IPS-11a (cell line): Measurements from ENCODE around the gene TBATA.

Source experiments
- H3K4me3 ChIP-seq: one replicate; pipeline ENCODE4 v1.5.1; 2013; ENCODE audit warnings: low read depth, low read length, control low read depth

Gene TBATA

GRCh38 chr10:70763567-70763966 is 21.6 kb downstream of the TBATA start:
- no peak overlapping the region for H3K4me3 ChIP-seq

DNA sequence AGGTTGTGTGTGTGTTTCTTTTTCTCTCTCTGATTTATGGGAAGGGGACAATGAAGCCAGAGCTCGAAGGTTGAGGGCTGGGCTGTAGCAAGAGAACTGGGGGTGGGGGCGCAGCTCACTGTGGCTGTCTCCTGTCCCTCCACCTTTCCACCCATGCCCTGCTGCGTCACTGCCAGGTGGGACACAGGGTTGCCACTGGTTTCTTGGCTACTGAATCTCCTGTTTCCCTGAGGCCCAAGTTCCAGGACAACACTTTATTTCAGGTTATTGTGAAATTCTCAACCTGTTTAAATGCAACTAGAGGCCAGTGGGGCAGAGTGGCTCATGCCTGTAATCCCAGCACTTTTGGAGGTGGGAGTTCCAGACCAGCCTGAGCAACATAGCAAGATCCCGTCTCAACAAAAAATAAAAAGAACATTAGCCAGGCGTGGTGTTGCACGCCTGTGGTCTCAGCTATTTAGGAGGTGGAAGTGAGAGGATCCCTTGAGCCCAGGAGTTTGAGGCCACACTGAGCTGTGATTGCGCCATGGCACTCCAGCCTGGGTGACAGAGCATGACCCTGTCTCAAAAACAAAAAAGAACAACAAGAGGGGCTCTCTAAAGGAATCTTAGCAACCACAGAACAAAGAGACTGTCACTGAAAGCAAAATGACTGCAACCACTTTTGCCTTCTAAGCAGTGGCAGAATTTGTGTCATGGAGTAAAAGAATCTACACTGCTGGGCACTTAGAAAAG is 22.6 kb downstream of the TBATA start:
- H3K4me3 ChIP-seq, result no peak overlapping the region

GRCh38 chr10:70761727-70762350 is 23.3 kb downstream of the TBATA start:
- no peak overlapping the region for H3K4me3 ChIP-seq

DNA sequence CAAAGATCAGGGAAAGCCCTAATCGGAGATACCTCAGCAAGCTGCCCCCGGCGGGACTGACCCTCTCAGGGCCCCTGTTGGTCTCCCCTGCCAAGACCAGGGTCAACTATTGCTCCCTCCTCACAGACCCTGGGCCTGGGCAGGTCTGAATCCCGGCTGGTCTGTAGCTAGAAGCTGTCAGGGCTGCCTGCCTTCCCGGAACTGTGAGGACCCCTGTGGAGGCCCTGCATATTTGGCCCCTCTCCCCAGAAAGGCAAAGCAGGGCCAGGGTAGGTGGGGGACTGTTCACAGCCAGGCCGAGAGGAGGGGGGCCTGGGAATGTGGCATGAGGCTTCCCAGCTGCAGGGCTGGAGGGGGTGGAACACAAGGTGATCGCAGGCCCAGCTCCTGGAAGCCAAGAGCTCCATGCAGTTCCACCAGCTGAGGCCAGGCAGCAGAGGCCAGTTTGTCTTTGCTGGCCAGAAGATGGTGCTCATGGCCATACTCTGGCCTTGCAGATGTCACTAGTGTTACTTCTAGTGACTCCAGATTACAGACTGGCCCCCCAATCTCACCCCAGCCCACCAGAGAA is 24.1 kb downstream of the TBATA start:
- H3K4me3 ChIP-seq, result no peak overlapping the region

GRCh38 chr10:70760271-70760787 is 24.8 kb downstream of the TBATA start:
- H3K4me3 ChIP-seq, result no peak overlapping the region

- no peak overlapping the region for H3K4me3 ChIP-seq
Measured at GRCh38 chr10:70759781-70760180, 25.4 kb downstream of the TBATA start.

DNA sequence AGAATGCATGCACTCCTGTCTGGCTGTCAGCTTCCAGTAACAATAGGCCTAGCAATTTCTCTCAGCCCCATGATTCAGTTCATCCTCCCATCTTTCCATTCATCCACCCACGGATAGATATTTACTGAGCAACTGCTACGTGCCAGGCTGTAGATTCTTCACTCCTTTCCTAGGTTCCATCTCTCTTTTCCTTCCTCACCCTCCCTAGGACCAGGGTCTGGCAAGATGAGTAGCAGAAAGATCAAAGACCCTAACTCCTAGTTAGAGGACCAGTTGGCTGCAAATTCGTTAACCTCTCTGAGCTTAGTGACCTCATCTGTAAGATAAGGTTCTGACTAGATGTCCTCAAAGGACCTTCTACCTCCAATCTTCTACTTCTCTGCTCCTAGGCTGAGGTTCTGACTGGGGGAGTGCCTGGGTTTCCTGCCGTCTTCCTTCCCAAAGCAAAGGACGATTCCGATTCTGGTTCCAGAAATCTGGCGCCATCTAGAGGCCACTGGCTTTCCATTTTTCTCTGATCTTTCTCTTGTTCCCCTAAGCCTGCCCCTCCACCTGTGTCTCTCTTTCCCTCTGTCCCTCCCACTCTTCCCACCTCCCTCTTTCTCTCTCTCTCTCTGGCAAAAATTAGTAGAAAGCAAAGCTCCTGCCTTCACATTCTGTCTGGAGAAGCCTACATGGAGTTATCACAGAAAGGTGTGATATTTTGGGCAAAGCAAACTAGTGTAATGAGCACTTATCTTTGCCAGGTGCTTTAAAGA is 26.2 kb downstream of the TBATA start:
- no peak overlapping the region for H3K4me3 ChIP-seq

DNA sequence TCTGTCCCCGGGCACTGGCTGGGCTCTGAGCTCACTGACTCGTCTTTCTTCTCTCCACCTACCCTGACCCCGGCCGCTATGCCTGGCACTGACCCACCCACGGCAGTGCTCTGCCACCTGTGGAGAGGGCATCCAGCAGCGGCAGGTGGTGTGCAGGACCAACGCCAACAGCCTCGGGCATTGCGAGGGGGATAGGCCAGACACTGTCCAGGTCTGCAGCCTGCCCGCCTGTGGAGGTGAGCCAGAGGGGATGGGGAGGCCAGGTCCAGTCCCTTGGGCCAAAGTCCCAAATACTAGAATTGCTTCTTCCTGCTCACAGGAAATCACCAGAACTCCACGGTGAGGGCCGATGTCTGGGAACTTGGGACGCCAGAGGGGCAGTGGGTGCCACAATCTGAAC is 27.3 kb downstream of the TBATA start:
- H3K4me3 ChIP-seq, result no peak overlapping the region

- no peak overlapping the region for H3K4me3 ChIP-seq
Measured at GRCh38 chr10:70756700-70757360, 28.3 kb downstream of the TBATA start.

- H3K4me3 ChIP-seq, result no peak overlapping the region
Measured at GRCh38 chr10:70753841-70754621, 31.1 kb downstream of the TBATA start.

- H3K4me3 ChIP-seq, result no peak overlapping the region
Measured at GRCh38 chr10:70753026-70753663, 32.0 kb downstream of the TBATA start.

DNA sequence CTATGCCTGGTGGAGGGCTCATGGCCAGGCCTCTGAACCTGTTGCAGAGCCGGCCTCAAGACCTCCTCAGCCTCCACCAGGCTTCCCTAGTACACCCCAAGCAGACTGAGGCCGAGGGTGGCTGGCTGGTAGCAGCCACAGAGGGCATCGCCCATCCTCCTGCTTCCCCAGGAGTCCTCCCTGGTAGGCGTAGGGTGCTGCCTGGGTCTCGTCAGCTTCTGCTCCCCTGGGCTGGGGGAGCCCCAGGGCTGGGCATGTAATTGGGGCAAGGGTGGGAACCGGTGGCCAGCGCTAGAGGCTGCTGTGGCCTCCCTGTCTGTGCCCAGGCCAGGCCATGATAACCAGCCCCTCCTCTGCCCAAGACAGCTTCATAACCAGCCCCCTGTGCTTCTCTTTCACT is 32.6 kb downstream of the TBATA start:
- H3K4me3 ChIP-seq, result no peak overlapping the region

DNA sequence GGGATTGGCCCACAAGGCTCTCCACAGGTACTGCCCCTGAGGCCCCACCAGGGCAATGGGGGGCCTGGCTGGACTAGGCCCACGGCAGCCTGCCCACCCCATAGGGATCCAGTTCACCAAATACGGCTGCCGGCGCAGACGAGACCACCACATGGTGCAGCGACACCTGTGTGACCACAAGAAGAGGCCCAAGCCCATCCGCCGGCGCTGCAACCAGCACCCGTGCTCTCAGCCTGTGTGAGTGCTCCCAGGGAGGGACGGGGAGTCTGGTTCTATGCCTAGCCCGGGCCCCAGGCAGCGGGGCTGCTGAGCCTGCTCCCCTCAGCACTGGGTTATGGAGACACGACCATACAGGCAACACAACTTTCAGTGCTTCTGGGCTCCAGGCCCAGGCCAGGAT is 33.2 kb downstream of the TBATA start:
- no peak overlapping the region for H3K4me3 ChIP-seq

DNA sequence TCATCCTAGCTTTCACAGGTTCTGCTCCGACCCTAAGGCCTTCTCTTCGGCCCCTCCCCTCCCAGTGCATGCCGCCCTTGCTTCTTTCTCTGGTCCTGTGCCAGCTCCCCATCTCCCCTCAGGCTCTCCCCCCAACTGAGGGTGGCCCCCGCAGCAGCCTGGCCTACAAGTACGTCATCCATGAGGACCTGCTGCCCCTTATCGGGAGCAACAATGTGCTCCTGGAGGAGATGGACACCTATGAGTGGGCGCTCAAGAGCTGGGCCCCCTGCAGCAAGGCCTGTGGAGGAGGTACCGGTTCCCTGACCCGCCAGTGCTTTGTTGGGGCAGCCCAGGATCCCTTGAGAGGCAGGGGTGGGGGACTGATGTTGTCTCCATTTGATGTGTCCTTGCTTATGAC is 33.8 kb downstream of the TBATA start:
- H3K4me3 ChIP-seq, result no peak overlapping the region

DNA sequence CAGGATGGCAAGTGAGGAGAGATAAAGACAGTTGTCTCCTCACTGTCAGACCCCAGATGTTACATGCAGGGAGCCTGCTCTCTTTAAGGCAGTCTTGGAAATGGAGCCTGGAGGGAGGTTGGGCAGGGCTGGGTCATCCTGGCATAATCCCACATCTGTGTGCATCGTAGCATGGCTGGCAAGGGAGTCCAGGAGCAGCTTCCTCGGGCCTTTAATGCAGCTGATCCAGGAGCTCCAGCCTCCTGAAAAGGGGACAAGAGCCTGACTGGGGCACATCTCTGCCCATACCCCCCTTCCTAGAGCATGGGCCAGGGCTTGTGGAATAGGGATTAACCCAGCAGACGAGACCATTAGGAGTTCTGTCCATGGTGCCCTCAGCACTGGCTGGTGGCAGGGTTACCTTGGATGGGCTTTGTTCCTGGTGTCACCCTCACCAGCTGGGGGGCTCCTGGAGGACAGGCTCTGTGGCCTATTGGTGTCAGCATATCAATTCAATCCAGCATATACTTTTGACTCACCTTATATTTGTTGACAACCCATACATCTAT is 34.9 kb downstream of the TBATA start:
- no peak overlapping the region for H3K4me3 ChIP-seq

DNA sequence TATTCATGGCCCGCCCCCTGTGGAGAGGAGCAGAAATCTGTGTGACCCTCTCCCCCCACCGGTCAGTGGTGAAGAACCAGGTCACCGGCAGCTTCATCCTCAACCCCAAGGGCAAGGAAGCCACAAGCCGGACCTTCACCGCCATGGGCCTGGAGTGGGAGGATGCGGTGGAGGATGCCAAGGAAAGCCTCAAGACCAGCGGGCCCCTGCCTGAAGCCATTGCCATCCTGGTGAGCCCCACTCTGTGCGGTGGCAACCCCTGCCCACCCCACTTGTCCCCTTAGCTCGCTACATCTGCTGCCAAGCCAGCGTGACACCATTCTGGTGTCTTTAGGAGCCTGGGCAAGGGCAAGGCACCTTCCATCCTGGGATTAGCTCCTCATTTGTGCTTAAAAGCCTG is 35.4 kb downstream of the TBATA start:
- H3K4me3 ChIP-seq, result no peak overlapping the region

DNA sequence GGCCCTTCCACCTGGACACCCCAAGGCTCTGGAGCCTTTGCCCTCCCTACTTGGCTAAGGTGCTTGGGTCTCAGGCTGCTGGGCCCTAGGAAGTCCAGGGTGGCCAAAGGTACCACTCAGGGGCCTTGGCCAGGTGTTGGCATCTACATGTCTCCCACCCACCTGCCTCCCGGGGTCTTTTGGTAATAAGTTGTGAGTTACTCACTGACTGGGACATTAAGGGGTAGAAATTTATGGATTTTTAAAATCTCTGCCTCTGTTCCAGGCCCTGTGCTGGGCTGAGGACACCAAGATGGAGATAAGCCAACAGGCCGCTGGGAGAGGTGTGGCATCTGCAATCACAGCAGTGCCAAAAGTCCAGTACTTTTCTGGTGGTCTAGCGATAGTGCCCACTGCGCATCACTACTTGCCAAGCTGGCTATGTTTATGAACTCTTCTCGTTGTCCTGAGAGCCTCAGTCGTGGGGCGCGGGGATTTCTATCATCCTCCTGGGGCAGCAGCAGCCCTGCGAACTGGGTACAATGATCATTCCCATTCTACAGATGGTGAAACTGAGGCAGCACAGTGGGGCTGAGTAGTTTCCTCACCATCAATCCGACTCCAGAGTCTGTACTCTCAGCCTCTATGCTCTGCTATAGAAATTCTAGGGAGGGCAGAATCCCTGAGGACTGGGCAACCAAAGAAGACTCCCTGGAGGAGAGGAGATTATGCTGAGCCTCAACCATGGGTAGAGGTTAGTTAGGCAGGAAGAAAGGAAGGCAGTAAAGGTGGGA is 36.2 kb downstream of the TBATA start:
- no peak overlapping the region for H3K4me3 ChIP-seq

- no peak overlapping the region for H3K4me3 ChIP-seq
Measured at GRCh38 chr10:70748305-70748704, 36.9 kb downstream of the TBATA start.
